IMR-90 (cell line): ENCODE measurements around the gene PLCB4. TPM values are rescaled to one million over a fixed set of nuclear protein-coding genes. Genes with fewer than 3 reads are reported as not detected.

ENCODE experiments used
- ATAC-seq: fragments of 200-7000 bp; cut with Tn5 transposase; 2 replicates; pipeline ENCODE4 v1.9.1; 2020; ENCODE audit warnings: low read depth, mild to moderate bottlenecking, moderate library complexity
- BruUV-seq: library from RNA; stranded (reverse); fragments of 400-500 nt; replicated peaks from 2 replicates; lab custom pipeline; 2021; lab: Mats Ljungman, UMichigan
- CTCF ChIA-PET: fragments of 300-600 bp; formaldehyde crosslinking; extraction: SDS; loops from one replicate; lab custom pipeline; 2021; ENCODE audit warnings: antibody characterized with exemption; lab: Yijun Ruan, JAX
- POLR2A ChIA-PET: fragments of 300-600 bp; sonication (Branson Sonifier 250); formaldehyde crosslinking; loops from one replicate; lab custom pipeline; 2022; ENCODE audit warnings: antibody characterized with exemption; ENCODE audit not compliant: unreplicated experiment; lab: Charles Lee
- DNase-seq: peaks from one replicate; pipeline ENCODE4 v3.0.0; 2013
- H2AFZ ChIP-seq: replicated peaks from 2 replicates; pipeline ENCODE3; 2013; ENCODE audit warnings: low read length, mild to moderate bottlenecking; ENCODE audit not compliant: poor library complexity
- H2AK5ac ChIP-seq: 2 replicates; pipeline ENCODE4 v1.6.1; 2013; ENCODE audit warnings: low read depth, low read length, inconsistent platforms
- H2AK9ac ChIP-seq: replicated peaks from 2 replicates; pipeline ENCODE3; 2013; ENCODE audit warnings: mild to moderate bottlenecking, low read depth, low read length, moderate library complexity; ENCODE audit not compliant: poor library complexity
- H2BK120ac ChIP-seq: 2 replicates; pipeline ENCODE4 v1.6.1; 2013; ENCODE audit warnings: low read depth, low read length, inconsistent platforms
- H2BK15ac ChIP-seq: 3 replicates; pipeline ENCODE4 v1.6.1; 2013; ENCODE audit warnings: low read depth, low read length, inconsistent platforms
- H2BK20ac ChIP-seq: 2 replicates; pipeline ENCODE4 v1.6.1; 2013; ENCODE audit warnings: low read depth, mild to moderate bottlenecking, inconsistent platforms, low read length, moderate library complexity
- H2BK5ac ChIP-seq: 2 replicates; pipeline ENCODE4 v1.6.1; 2013; ENCODE audit warnings: mild to moderate bottlenecking, low read depth, low read length, inconsistent platforms; ENCODE audit not compliant: poor library complexity, severe bottlenecking
- H3K14ac ChIP-seq: replicated peaks from 2 replicates; pipeline ENCODE4 v1.6.1; 2013; ENCODE audit warnings: low read depth, low read length, inconsistent platforms
- H3K18ac ChIP-seq: 2 replicates; pipeline ENCODE4 v1.6.1; 2013; ENCODE audit warnings: low read depth, low read length, control low read depth
- H3K23ac ChIP-seq: 2 replicates; pipeline ENCODE4 v1.6.1; 2013; ENCODE audit warnings: low read depth, low read length, inconsistent platforms
- H3K27ac ChIP-seq: 2 replicates; pipeline ENCODE4 v1.5.1; 2013; ENCODE audit warnings: mild to moderate bottlenecking, control low read depth, low read length; ENCODE audit not compliant: insufficient read depth
- H3K27me3 ChIP-seq: 2 replicates; pipeline ENCODE4 v1.6.1; 2013; ENCODE audit warnings: low read length; ENCODE audit not compliant: control insufficient read depth, insufficient read depth
- H3K36me3 ChIP-seq: 2 replicates; pipeline ENCODE4 v1.6.1; 2013; ENCODE audit warnings: low read length, mixed read lengths; ENCODE audit not compliant: control insufficient read depth, insufficient read depth
- H3K4ac ChIP-seq: 2 replicates; pipeline ENCODE4 v1.6.1; 2013; ENCODE audit warnings: low read depth, low read length, inconsistent platforms
- H3K4me1 ChIP-seq: 2 replicates; pipeline ENCODE4 v1.6.1; 2013; ENCODE audit warnings: low read length, mixed read lengths; ENCODE audit not compliant: control insufficient read depth, insufficient read depth
- H3K4me2 ChIP-seq: 2 replicates; pipeline ENCODE4 v1.6.1; 2013; ENCODE audit warnings: low read depth, mild to moderate bottlenecking, control low read depth, low read length, moderate library complexity
- H3K4me3 ChIP-seq: 2 replicates; pipeline ENCODE4 v1.5.1; 2013; ENCODE audit warnings: low read depth, mild to moderate bottlenecking, control low read depth, low read length, moderate library complexity; ENCODE audit not compliant: insufficient read depth
- H3K56ac ChIP-seq: 2 replicates; pipeline ENCODE4 v1.6.1; 2013; ENCODE audit warnings: low read length, inconsistent platforms; ENCODE audit not compliant: insufficient read depth; ENCODE audit errors: extremely low read depth
- H3K79me1 ChIP-seq, 2 experiments: 2 replicates each; pipeline ENCODE4 v1.6.1; 2013; ENCODE audit warnings: low read length in 2 of 2, inconsistent platforms in 1 of 2, low read depth in 1 of 2
- H3K9ac ChIP-seq: 2 replicates; pipeline ENCODE4 v1.6.1; 2013; ENCODE audit warnings: low read depth, low read length, control low read depth
- H3K9me1 ChIP-seq: 2 replicates; pipeline ENCODE4 v1.6.1; 2013; ENCODE audit warnings: low read length, inconsistent platforms; ENCODE audit not compliant: insufficient read depth
- H3K9me3 ChIP-seq: 2 replicates; pipeline ENCODE4 v1.6.1; 2013; ENCODE audit warnings: low read length; ENCODE audit not compliant: control insufficient read depth, insufficient read depth
- H4K20me1 ChIP-seq: 2 replicates; pipeline ENCODE4 v1.6.1; 2013; ENCODE audit warnings: low read length, inconsistent platforms; ENCODE audit not compliant: insufficient read depth
- H4K5ac ChIP-seq: 2 replicates; pipeline ENCODE4 v1.6.1; 2013; ENCODE audit warnings: mild to moderate bottlenecking, low read depth, low read length, control low read depth
- H4K8ac ChIP-seq, 2 experiments: 2 replicates each; pipeline ENCODE4 v1.6.1; 2013; ENCODE audit warnings: low read depth in 2 of 2, low read length in 2 of 2, control low read depth in 1 of 2, inconsistent platforms in 1 of 2
- H4K91ac ChIP-seq: 2 replicates; pipeline ENCODE4 v1.6.1; 2013; ENCODE audit warnings: low read depth, low read length, inconsistent platforms; ENCODE audit not compliant: insufficient read depth
- BHLHE40 ChIP-seq: fragments of 150-350 bp; IDR thresholded peaks from 2 replicates; pipeline ENCODE4 v1.6.1; 2016; ENCODE audit warnings: mild to moderate bottlenecking, low read depth, low read length
- CEBPB ChIP-seq: IDR thresholded peaks from 2 replicates; pipeline ENCODE4 v1.6.1; 2012; ENCODE audit warnings: low read depth, low read length, improper control_type of control experiment
- CHD1 ChIP-seq: IDR thresholded peaks from 2 replicates; pipeline ENCODE4 v1.6.1; 2012; ENCODE audit warnings: low read depth, low read length, improper control_type of control experiment
- CTCF ChIP-seq: conservative IDR thresholded peaks from 2 replicates; pipeline ENCODE4 v1.5.1; 2012; ENCODE audit warnings: mild to moderate bottlenecking, low read depth, low read length, improper control_type of control experiment
- ELK1 ChIP-seq: fragments of 150-350 bp; IDR thresholded peaks from 2 replicates; pipeline ENCODE4 v1.6.1; 2016; ENCODE audit warnings: low read depth, mild to moderate bottlenecking, low read length, moderate library complexity, borderline replicate concordance
- FOS ChIP-seq: fragments of 150-350 bp; IDR thresholded peaks from 2 replicates; pipeline ENCODE4 v1.6.1; 2016; ENCODE audit warnings: low read depth, low read length
- MAFK ChIP-seq: IDR thresholded peaks from 2 replicates; pipeline ENCODE4 v1.6.1; 2012; ENCODE audit warnings: low read depth, low read length, improper control_type of control experiment
- MAZ ChIP-seq: IDR thresholded peaks from 2 replicates; pipeline ENCODE4 v1.6.1; 2012; ENCODE audit warnings: low read depth, mild to moderate bottlenecking, low read length, improper control_type of control experiment, moderate library complexity, borderline replicate concordance
- MXI1 ChIP-seq: IDR thresholded peaks from 2 replicates; pipeline ENCODE4 v1.6.1; 2012; ENCODE audit warnings: low read depth, mild to moderate bottlenecking, low read length, moderate library complexity, borderline replicate concordance
- NFE2L2 ChIP-seq: fragments of 150-350 bp; IDR thresholded peaks from 2 replicates; pipeline ENCODE4 v1.6.1; 2016; ENCODE audit warnings: low read depth, mild to moderate bottlenecking, low read length
- POLR2A ChIP-seq: IDR thresholded peaks from 2 replicates; pipeline ENCODE4 v1.6.1; 2012; ENCODE audit warnings: mild to moderate bottlenecking, low read depth, low read length
- RAD21 ChIP-seq: IDR thresholded peaks from 2 replicates; pipeline ENCODE4 v1.6.1; 2012; ENCODE audit warnings: low read length, improper control_type of control experiment
- RCOR1 ChIP-seq: IDR thresholded peaks from 2 replicates; pipeline ENCODE4 v1.6.1; 2012; ENCODE audit warnings: mild to moderate bottlenecking, low read length, improper control_type of control experiment; ENCODE audit not compliant: insufficient replicate concordance
- RFX5 ChIP-seq: IDR thresholded peaks from 2 replicates; pipeline ENCODE4 v1.8.0; 2012; ENCODE audit warnings: low read depth, mild to moderate bottlenecking, low read length, moderate library complexity
- SMC3 ChIP-seq: fragments of 150-350 bp; IDR thresholded peaks from 2 replicates; pipeline ENCODE4 v1.6.1; 2016; ENCODE audit warnings: low read depth, mild to moderate bottlenecking, antibody characterized with exemption, low read length, moderate library complexity
- USF2 ChIP-seq: fragments of 150-350 bp; IDR thresholded peaks from 2 replicates; pipeline ENCODE4 v1.6.1; 2017; ENCODE audit warnings: mild to moderate bottlenecking, antibody characterized with exemption, low read length, low read depth
- WGBS, 2 experiments: methylation state at CpG; one replicate each; pipeline versions ENCODE4 v1.1.5 to v1.1.7; 2013; ENCODE audit warnings: missing lambda C conversion rate in 2 of 2; ENCODE audit not compliant: insufficient read length in 1 of 2; ENCODE audit errors: extremely low coverage in 2 of 2; 5-methylcytosine and 5-hydroxymethylcytosine counted together
- dilution Hi-C: fragments of 300-500 bp; cut with HindIII; formaldehyde crosslinking; loops from one replicate; pipeline ENCODE4 v1.14.3; 2018; ENCODE audit warnings: low sequenced_read_pairs; ENCODE audit not compliant: unreplicated experiment
- in situ Hi-C: fragments of 300-500 bp; cut with MboI; formaldehyde crosslinking; loops from 3 replicates; pipeline ENCODE4 v1.14.3; 2019; ENCODE audit warnings: low sequenced_read_pairs, inconsistent platforms, mixed read lengths
- intact Hi-C: fragments of 100-400 bp; cut with micrococcal nuclease; formaldehyde crosslinking; loops from 2 replicates; pipeline ENCODE4 v1.10.0; 2022
- polyA plus RNA-seq, 3 experiments: library from polyadenylated mRNA; depleted of rRNA; stranded (reverse); fragments of >200 nt; gene quantifications; 2 replicates each; pipeline ENCODE4 v1.2.3, GENCODE V29; 2012; ENCODE audit warnings: low replicate concordance in 1 of 3
- total RNA-seq: library from RNA; depleted of rRNA; stranded (reverse); fragments of >200 nt; gene quantifications from 2 replicates; pipeline ENCODE4 v1.2.3, GENCODE V29; 2012

The PLCB4 gene
- total and polyA plus RNA-seq, 2 of the 4 experiments (the other 2 are of a cell fraction): 12.5 to 24.0 TPM

GRCh38 chr20:9298906-9299305 lies 230.0 kb downstream of the PLCB4 start:
- intact Hi-C loops: no loop called here
- Histone ChIP-seq H4K91ac (no peak overlapping the region), H4K20me1 (peaks cover 7% of the 10 kb centered on the region; the same call in 1 of the 2 replicates), H2BK20ac (no peak overlapping the region), H3K9me3 (no peaks in the 10 kb centered on the region), H2BK15ac (no peak overlapping the region), H2BK120ac (no peak overlapping the region), H3K18ac (no peak overlapping the region), H3K4me3 (no peak overlapping the region), H2AK9ac (no peak overlapping the region), H3K4ac (no peak overlapping the region), H3K4me2 (no peak overlapping the region), H3K23ac (no peak overlapping the region), H4K8ac (no peak overlapping the region), H3K27ac (no peak overlapping the region), H3K36me3 (no peaks in the 10 kb centered on the region), H2AK5ac (no peak overlapping the region), H3K9ac (no peak overlapping the region), H3K14ac (no peak overlapping the region), H3K4me1 (peaks cover 14% of the 10 kb centered on the region), H3K56ac (no peak overlapping the region), H2AFZ (no peak overlapping the region), H2BK5ac (no peak overlapping the region), H3K9me1 (peaks cover 12% of the 10 kb centered on the region), H4K5ac (no peak overlapping the region), H3K79me1 (peaks cover 23 to 56% of the 10 kb centered on the region in 2 experiments), H3K27me3 (no peaks in the 10 kb centered on the region)
- POLR2A ChIA-PET: no interaction called here
- CTCF ChIA-PET: no interaction called here
- ATAC-seq: no peak
- TF ChIP-seq POLR2A (no peak), CTCF (no peak), SMC3 (no peak), MAZ (no peak), MAFK (no peak), RFX5 (no peak), RCOR1 (no peak), MXI1 (no peak), CEBPB (no peak), RAD21 (no peak), FOS (no peak), CHD1 (no peak), ELK1 (no peak), USF2 (no peak), BHLHE40 (no peak), NFE2L2 (no peak)
- in situ Hi-C loops: no loop called here
- WGBS, 2 experiments: no CpG with 5 or more reads among the region's 2 CpGs
- BruUV-seq: no TSS peak
- dilution Hi-C loops: no loop called here
- no peak for DNase-seq
